Small intestine (tissue), 7 donors: ENCODE results near the gene CDH15. TPM values are rescaled to one million over a fixed set of nuclear protein-coding genes. Genes with fewer than 3 reads are reported as not detected.

Experiments
- DNase-seq, 2 donors: peaks; one replicate each; pipeline versions ENCODE4 v3.0.0 to v3.0.0-alpha.2; 2013
- FAIRE-seq: peaks from 2 replicates; lab custom pipeline; 2012; peaks lifted over from hg19 to GRCh38; lab: Jason Lieb, UNC
- H3K27ac ChIP-seq, 3 donors: one replicate each; pipeline ENCODE4 v1.5.1; 2013; ENCODE audit warnings: low read length in 2 of 3, mild to moderate bottlenecking in 2 of 3, control low read depth in 1 of 3, inconsistent platforms in 1 of 3, low read depth in 1 of 3, moderate library complexity in 1 of 3
- H3K27me3 ChIP-seq, 3 donors: one replicate each; pipeline ENCODE4 v1.6.1; 2013; ENCODE audit warnings: low read length in 3 of 3, inconsistent platforms in 1 of 3; ENCODE audit not compliant: control insufficient read depth in 3 of 3, insufficient read depth in 3 of 3
- H3K36me3 ChIP-seq, 3 donors: one replicate each; pipeline ENCODE4 v1.6.1; 2013; ENCODE audit warnings: low read length in 3 of 3, inconsistent platforms in 1 of 3, low read depth in 1 of 3, mild to moderate bottlenecking in 1 of 3, moderate library complexity in 1 of 3; ENCODE audit not compliant: control insufficient read depth in 3 of 3, insufficient read depth in 2 of 3
- H3K4me1 ChIP-seq, 3 donors: one replicate each; pipeline ENCODE4 v1.6.1; 2013; ENCODE audit warnings: low read length in 2 of 3, inconsistent platforms in 1 of 3, low read depth in 1 of 3, mild to moderate bottlenecking in 1 of 3, moderate library complexity in 1 of 3; ENCODE audit not compliant: control insufficient read depth in 3 of 3, insufficient read depth in 2 of 3
- H3K4me3 ChIP-seq, 3 donors: one replicate each; pipeline ENCODE4 v1.5.1; 2013; ENCODE audit warnings: low read length in 3 of 3, control low read depth in 1 of 3, inconsistent platforms in 1 of 3, low read depth in 1 of 3, mild to moderate bottlenecking in 1 of 3, moderate library complexity in 1 of 3
- H3K9me3 ChIP-seq, 2 donors: one replicate each; pipeline ENCODE4 v1.6.1; 2013; ENCODE audit warnings: low read depth in 1 of 2, low read length in 1 of 2; ENCODE audit not compliant: control insufficient read depth in 2 of 2, insufficient read depth in 1 of 2
- WGBS, 3 donors: extraction: QIAGEN DNeasy Blood & Tissue Kit; methylation state at CpG; one replicate each; pipeline ENCODE4 v1.1.7; 2013; 5-methylcytosine and 5-hydroxymethylcytosine counted together
- polyA plus RNA-seq, 4 donors: library from polyadenylated mRNA; stranded (reverse) in 3 of 4; unstranded in 1 of 4; fragments of 200-250 nt in 3 of 4; fragments of 120-200 nt in 1 of 4; gene quantifications; one replicate each; pipeline versions ENCODE4 v1.2.1 to v1.2.3, GENCODE V29; 2013
- donor health status: healthy with polysubstance abuse.
- donor health status: control.
- donor health status: control.
- donor health status: Bipolar disorder and iron deficiency.
- donor health status: healthy.

The CDH15 gene
- polyA plus RNA-seq, 4 donors: 0.04 to 0.66 TPM; not detected in 2

GRCh38 chr16:89200850-89201411 is 29.4 kb downstream of the CDH15 start:
- peaks cover 11 to 37% (median 26%) of the 10 kb centered on the region in 3 donors for H3K27me3 ChIP-seq

GRCh38 chr16:89201439-89202377 is 30.2 kb downstream of the CDH15 start:
- no peaks in the 10 kb centered on the region for H3K36me3 ChIP-seq
- peaks cover 11 to 37% (median 26%) of the 10 kb centered on the region in 3 donors for H3K27me3 ChIP-seq
- 2 to 4% (median 2%) methylated on average over 57 to 111 of the region's 111 CpGs for WGBS, 3 donors
- no peak overlapping the region for H3K27ac ChIP-seq
- H3K4me1 ChIP-seq: peaks cover 4 to 13% (median 7%) of the 10 kb centered on the region in 3 donors
- H3K4me3 ChIP-seq: peak overlapping the region in 2 of 3 donors; percentile 24 to 48
- DNase-seq (peak; percentile 87 to 89), FAIRE-seq (no peak)
- H3K9me3 ChIP-seq: peaks cover 0 to 9% of the 10 kb centered on the region in 2 donors

More at GRCh38 chr16:89200850-89201411, 29.4 kb downstream of the CDH15 start:
- DNase-seq (no peak), FAIRE-seq (no peak)
- peak overlapping the region in 2 of 3 donors; percentile 13 to 36 for H3K4me3 ChIP-seq
- peaks cover 0 to 9% of the 10 kb centered on the region in 2 donors for H3K9me3 ChIP-seq
- peaks cover 4 to 13% (median 7%) of the 10 kb centered on the region in 3 donors for H3K4me1 ChIP-seq
- no peaks in the 10 kb centered on the region for H3K36me3 ChIP-seq
- 3% methylated on average over 30 to 58 of the region's 58 CpGs for WGBS, 3 donors
- H3K27ac ChIP-seq: no peak overlapping the region

GRCh38 chr16:89202422-89203215 is 31.1 kb downstream of the CDH15 start:
- Histone ChIP-seq H3K27me3 (peaks cover 11 to 37% (median 22%) of the 10 kb centered on the region in 3 donors), H3K36me3 (no peaks in the 10 kb centered on the region), H3K27ac (no peak overlapping the region), H3K4me1 (peaks cover 4 to 13% (median 7%) of the 10 kb centered on the region in 3 donors), H3K9me3 (peaks cover 0 to 9% of the 10 kb centered on the region in 2 donors), H3K4me3 (peak overlapping the region in 1 of 3 donors; percentile 24)
- no peak for DNase-seq
- 49 to 51% (median 51%) methylated on average over 49 of the region's 49 CpGs for WGBS, 3 donors
- FAIRE-seq: no peak

- H3K27me3 ChIP-seq: peaks cover 0 to 5% (median 2%) of the 10 kb centered on the region in 3 donors
- DNase-seq: no peak
- 93 to 96% (median 94%) methylated on average over 4 of the region's 4 CpGs for WGBS, 3 donors
- H3K36me3 ChIP-seq: no peaks in the 10 kb centered on the region
- no peak overlapping the region for H3K4me3 ChIP-seq
- no peak for FAIRE-seq
- peaks cover 0 to 2% of the 10 kb centered on the region in 2 donors for H3K9me3 ChIP-seq
- H3K27ac ChIP-seq: no peak overlapping the region
- no peaks in the 10 kb centered on the region for H3K4me1 ChIP-seq
Observed at GRCh38 chr16:89207993-89208392, 36.4 kb downstream of the CDH15 start.

- 73 to 78% (median 74%) methylated on average over 15 of the region's 15 CpGs for WGBS, 3 donors
- Histone ChIP-seq H3K4me1 (no peaks in the 10 kb centered on the region), H3K27me3 (peaks cover 0 to 5% (median 0%) of the 10 kb centered on the region in 3 donors), H3K36me3 (no peaks in the 10 kb centered on the region), H3K4me3 (no peak overlapping the region), H3K9me3 (no peaks in the 10 kb centered on the region), H3K27ac (no peak overlapping the region)
- DNase-seq: no peak
- no peak for FAIRE-seq
Observed at GRCh38 chr16:89209522-89210044, 38.0 kb downstream of the CDH15 start.

- Histone ChIP-seq H3K27ac (no peak overlapping the region), H3K36me3 (no peaks in the 10 kb centered on the region), H3K4me3 (no peak overlapping the region), H3K27me3 (peaks cover 0 to 5% (median 0%) of the 10 kb centered on the region in 3 donors), H3K4me1 (no peaks in the 10 kb centered on the region), H3K9me3 (no peaks in the 10 kb centered on the region)
- WGBS, 3 donors: 69 to 72% (median 71%) methylated on average over 11 of the region's 11 CpGs
- DNase-seq (no peak), FAIRE-seq (no peak)
Observed at GRCh38 chr16:89210165-89210903, 38.8 kb downstream of the CDH15 start.

GRCh38 chr16:89210904-89211515 is 39.5 kb downstream of the CDH15 start:
- FAIRE-seq: no peak
- no peak overlapping the region for H3K4me3 ChIP-seq
- H3K36me3 ChIP-seq: no peaks in the 10 kb centered on the region
- 67 to 69% (median 68%) methylated on average over 15 of the region's 15 CpGs for WGBS, 3 donors
- peaks cover 0 to under 1% (median 0%) of the 10 kb centered on the region in 3 donors for H3K4me1 ChIP-seq
- no peaks in the 10 kb centered on the region for H3K9me3 ChIP-seq
- peaks cover 0 to 5% (median 0%) of the 10 kb centered on the region in 3 donors for H3K27me3 ChIP-seq
- no peak overlapping the region for H3K27ac ChIP-seq
- DNase-seq: no peak
